ENCODE data around the gene ANGPTL2.

- TF ChIP-seq POLR2AphosphoS5 (IDR thresholded peaks at IDR 0.05; ENCODE audit: low read depth, low read length) (no peak), POLR2A (IDR thresholded peaks at IDR 0.05; ENCODE audit: low read depth, low read length) (no peak)
Measured at GRCh38 chr9:127140842-127141675, 18.6 kb upstream of the ANGPTL2 start.
